A549 (cell line): Measurements from ENCODE around the gene HERC2. TPM values are rescaled to one million over a fixed set of nuclear protein-coding genes. Genes with fewer than 3 reads are reported as not detected.

Experiments
- ATAC-seq, 2 experiments: fragments of 200-7000 bp in 1 of 2; fragments of >200 bp in 1 of 2; cut with Nextera tagmentation in 1 of 2; cut with Tn5 transposase in 1 of 2; 3 replicates each; pipeline versions ENCODE4 v1.8.0 to v1.9.1; 2018 to 2020; ENCODE audit warnings: mild to moderate bottlenecking in 1 of 2, moderate library complexity in 1 of 2
- CTCF ChIA-PET: fragments of 300-600 bp; sonication (Branson Sonifier 250); formaldehyde crosslinking; extraction: SDS; loops from one replicate; lab custom pipeline; 2021; ENCODE audit warnings: antibody characterized with exemption, inconsistent platforms; lab: Yijun Ruan, JAX
- POLR2A ChIA-PET: fragments of 350-600 bp; formaldehyde crosslinking; extraction: SDS; loops from one replicate; lab custom pipeline; 2021; ENCODE audit warnings: antibody characterized with exemption, inconsistent platforms; lab: Yijun Ruan, JAX
- DNase-seq, 2 experiments: peaks; one replicate each; pipeline versions ENCODE4 v3.0.0 to v3.0.0-alpha.2; 2011 to 2016; ENCODE audit warnings: low read depth in 1 of 2, low spot score in 1 of 2
- FAIRE-seq: peaks from 2 replicates; lab custom pipeline; 2011; peaks lifted over from hg19 to GRCh38; lab: Jason Lieb, UNC
- H3K27ac ChIP-seq, 2 experiments: fragments of >200 bp; sonication (Bioruptor Twin); formaldehyde crosslinking; 3 replicates each; pipeline ENCODE4 v1.5.1; 2016 to 2017
- H3K4me1 ChIP-seq: fragments of >200 bp; sonication (Bioruptor Twin); formaldehyde crosslinking; 3 replicates; pipeline ENCODE4 v1.6.1; 2016
- H3K4me2 ChIP-seq: fragments of >200 bp; sonication (Bioruptor Twin); formaldehyde crosslinking; 3 replicates; pipeline ENCODE4 v1.6.1; 2016
- H3K4me3 ChIP-seq: fragments of >200 bp; sonication (Bioruptor Twin); formaldehyde crosslinking; 3 replicates; pipeline ENCODE4 v1.5.1; 2016
- H3K9me3 ChIP-seq: fragments of >200 bp; sonication (Bioruptor Twin); formaldehyde crosslinking; 3 replicates; pipeline ENCODE4 v1.6.1; 2016
- BHLHE40 ChIP-seq: IDR thresholded peaks from 2 replicates; pipeline ENCODE4 v1.6.1; 2012; ENCODE audit warnings: low read depth, low read length, inconsistent platforms
- CBX8 ChIP-seq: fragments of 200-600 bp; sonication (generic); IDR thresholded peaks from 2 replicates; pipeline ENCODE4 v1.6.1; 2016
- CHD2 ChIP-seq: fragments of 150-350 bp; IDR thresholded peaks from 2 replicates; pipeline ENCODE4 v1.6.1; 2014; ENCODE audit warnings: low read length; ENCODE audit not compliant: partially characterized antibody
- CTCF ChIP-seq: fragments of >200 bp; sonication (Bioruptor Twin); formaldehyde crosslinking; IDR thresholded peaks from 3 replicates; pipeline ENCODE4 v1.5.1; 2016
- E2F6 ChIP-seq: IDR thresholded peaks from 2 replicates; pipeline ENCODE4 v1.6.1; 2012; ENCODE audit warnings: low read depth, borderline replicate concordance
- EHMT2 ChIP-seq: fragments of 200-600 bp; sonication (generic); IDR thresholded peaks from 2 replicates; pipeline ENCODE4 v1.6.1; 2016; ENCODE audit warnings: antibody characterized with exemption, low read depth, mild to moderate bottlenecking, moderate library complexity
- ESRRA ChIP-seq: fragments of 150-350 bp; IDR thresholded peaks from 2 replicates; pipeline ENCODE4 v1.6.1; 2014; ENCODE audit warnings: mild to moderate bottlenecking, low read length, borderline replicate concordance
- HDAC2 ChIP-seq: fragments of 200-600 bp; sonication (generic); IDR thresholded peaks from 2 replicates; pipeline ENCODE4 v1.6.1; 2016
- HEYL ChIP-seq: fragments of 250-450 bp; sonication (Bioruptor Pico); IDR thresholded peaks from 2 replicates; pipeline ENCODE4 v1.8.0; 2021; ENCODE audit warnings: mild to moderate bottlenecking, moderate library complexity
- MAZ ChIP-seq: fragments of 150-350 bp; IDR thresholded peaks from 2 replicates; pipeline ENCODE4 v1.6.1; 2014; ENCODE audit warnings: antibody characterized with exemption, low read depth, low read length, borderline replicate concordance
- MYC ChIP-seq: IDR thresholded peaks from 2 replicates; pipeline ENCODE4 v1.6.1; 2012; ENCODE audit warnings: mild to moderate bottlenecking, inconsistent platforms, low read length, improper control_type of control experiment, borderline replicate concordance
- NFE2L2 ChIP-seq: fragments of 150-350 bp; conservative IDR thresholded peaks from 2 replicates; pipeline ENCODE4 v1.6.1; 2014; ENCODE audit warnings: low read length
- RARB ChIP-seq: fragments of 250-450 bp; sonication (Bioruptor Pico); IDR thresholded peaks from 2 replicates; pipeline ENCODE4 v1.8.0; 2021; ENCODE audit warnings: mild to moderate bottlenecking, moderate library complexity
- RNF2 ChIP-seq: fragments of 200-600 bp; sonication (generic); IDR thresholded peaks from 2 replicates; pipeline ENCODE4 v1.6.1; 2016; ENCODE audit warnings: low read depth, mild to moderate bottlenecking, antibody characterized with exemption, moderate library complexity, borderline replicate concordance
- TP53 ChIP-seq: fragments of 250-450 bp; sonication (Bioruptor Pico); IDR thresholded peaks from 2 replicates; pipeline ENCODE4 v1.5.0; 2021; ENCODE audit warnings: mild to moderate bottlenecking, moderate library complexity
- ZFP36 ChIP-seq: fragments of 450-650 bp; IDR thresholded peaks from 2 replicates; pipeline ENCODE4 v1.6.1; 2014; ENCODE audit warnings: borderline replicate concordance; ENCODE audit not compliant: partially characterized antibody
- ZNF302 ChIP-seq: fragments of 250-450 bp; sonication (Bioruptor Pico); IDR thresholded peaks from 2 replicates; pipeline ENCODE4 v1.9.0; 2021; ENCODE audit warnings: inconsistent platforms, mild to moderate bottlenecking, moderate library complexity
- ZSCAN20 ChIP-seq: fragments of 250-450 bp; sonication (Bioruptor Pico); IDR thresholded peaks from 2 replicates; pipeline ENCODE4 v1.8.0; 2022; ENCODE audit warnings: mild to moderate bottlenecking, moderate library complexity
- WGBS: methylation state at CpG from one replicate; pipeline ENCODE4 v1.1.6; 2017; ENCODE audit errors: missing lambda C conversion rate; 5-methylcytosine and 5-hydroxymethylcytosine counted together
- polyA plus RNA-seq, 4 experiments: library from polyadenylated mRNA; depleted of rRNA in 3 of 4; stranded (reverse); fragments of >200 nt; fragmentation: RNase III in 1 of 4; extraction: RNeasy Plus Mini Kit Qiagen cat#74134 plus additional on column Dnase treatment in 1 of 4; gene quantifications; 2 replicates in 3 of 4; 3 replicates in 1 of 4; pipeline ENCODE4 v1.2.3, GENCODE V29; 2011 to 2017
- TF ChIP-seq, protein P1 (sequence below): fragments of 150-350 bp; IDR thresholded peaks from 2 replicates; pipeline ENCODE4 v1.6.1; 2014; ENCODE audit warnings: low read depth, mild to moderate bottlenecking, low read length

HERC2 gene
- polyA plus RNA-seq, 2 of the 4 experiments (the other 2 are of a cell fraction), result 31.4 to 32.8 TPM

- H3K9me3 ChIP-seq, result no peaks in the 10 kb centered on the region
- H3K4me2 ChIP-seq, result no peak overlapping the region
- H3K4me3 ChIP-seq, result no peak overlapping the region
- FAIRE-seq (no peak), DNase-seq (no peak), ATAC-seq (no peak)
- H3K4me1 ChIP-seq, result no peaks in the 10 kb centered on the region
- no peak for TF ChIP-seq E2F6
- POLR2A ChIA-PET, result no interaction called here
- CTCF ChIA-PET, result interaction anchor here (1.4 to 7.0 kb wide), 3 partner anchors 11 to 41 kb away, joined by 3 to 63 read pairs (median 48); no protein-coding TSS in a partner anchor
- 94% methylated on average over 11 of the region's 11 CpGs for WGBS
- no peak overlapping the region for H3K27ac ChIP-seq
Measured at GRCh38 chr15:28128031-28128430, 193.9 kb downstream of the HERC2 start.

- TF ChIP-seq RNF2 (no peak), ZNF302 (CRISPR knock-in tag) (no peak), TP53 (CRISPR knock-in tag) (no peak), EHMT2 (no peak), CBX8 (no peak), ESRRA (no peak), MYC (no peak), NFE2L2 (no peak), CHD2 (no peak), E2F6 (no peak), HEYL (CRISPR knock-in tag) (no peak), MAZ (no peak), ZFP36 (no peak), RARB (CRISPR knock-in tag) (no peak), ZSCAN20 (no peak), HDAC2 (no peak), CTCF (no peak), BHLHE40 (no peak)
- TF ChIP-seq, protein P1, sequence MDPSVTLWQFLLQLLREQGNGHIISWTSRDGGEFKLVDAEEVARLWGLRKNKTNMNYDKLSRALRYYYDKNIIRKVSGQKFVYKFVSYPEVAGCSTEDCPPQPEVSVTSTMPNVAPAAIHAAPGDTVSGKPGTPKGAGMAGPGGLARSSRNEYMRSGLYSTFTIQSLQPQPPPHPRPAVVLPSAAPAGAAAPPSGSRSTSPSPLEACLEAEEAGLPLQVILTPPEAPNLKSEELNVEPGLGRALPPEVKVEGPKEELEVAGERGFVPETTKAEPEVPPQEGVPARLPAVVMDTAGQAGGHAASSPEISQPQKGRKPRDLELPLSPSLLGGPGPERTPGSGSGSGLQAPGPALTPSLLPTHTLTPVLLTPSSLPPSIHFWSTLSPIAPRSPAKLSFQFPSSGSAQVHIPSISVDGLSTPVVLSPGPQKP, result no peak
- FAIRE-seq, result no peak
- CTCF ChIA-PET, result interaction anchor here (1.1 to 7.0 kb wide), 8 partner anchors 10 to 1236 kb away, joined by 3 to 63 read pairs (median 12); no protein-coding TSS in a partner anchor
Measured at GRCh38 chr15:28127036-28127435, 194.9 kb downstream of the HERC2 start.

More at GRCh38 chr15:28127036-28127435, 194.9 kb downstream of the HERC2 start:
- H3K9me3 ChIP-seq, result no peaks in the 10 kb centered on the region
- POLR2A ChIA-PET, result no interaction called here
- ATAC-seq, result no peak
- WGBS, result 81% methylated on average over 11 of the region's 11 CpGs
- H3K27ac ChIP-seq, result no peak overlapping the region
- no peak overlapping the region for H3K4me3 ChIP-seq
- H3K4me1 ChIP-seq, result no peaks in the 10 kb centered on the region
- DNase-seq, result no peak
- no peak overlapping the region for H3K4me2 ChIP-seq
